Measurements from ENCODE around the gene PMS1. TPM values are rescaled to one million over a fixed set of nuclear protein-coding genes. Genes with fewer than 3 reads are reported as not detected.

PMS1 gene
- total RNA-seq, 1 experiment from 2014 or later = 46.5 TPM

DNA sequence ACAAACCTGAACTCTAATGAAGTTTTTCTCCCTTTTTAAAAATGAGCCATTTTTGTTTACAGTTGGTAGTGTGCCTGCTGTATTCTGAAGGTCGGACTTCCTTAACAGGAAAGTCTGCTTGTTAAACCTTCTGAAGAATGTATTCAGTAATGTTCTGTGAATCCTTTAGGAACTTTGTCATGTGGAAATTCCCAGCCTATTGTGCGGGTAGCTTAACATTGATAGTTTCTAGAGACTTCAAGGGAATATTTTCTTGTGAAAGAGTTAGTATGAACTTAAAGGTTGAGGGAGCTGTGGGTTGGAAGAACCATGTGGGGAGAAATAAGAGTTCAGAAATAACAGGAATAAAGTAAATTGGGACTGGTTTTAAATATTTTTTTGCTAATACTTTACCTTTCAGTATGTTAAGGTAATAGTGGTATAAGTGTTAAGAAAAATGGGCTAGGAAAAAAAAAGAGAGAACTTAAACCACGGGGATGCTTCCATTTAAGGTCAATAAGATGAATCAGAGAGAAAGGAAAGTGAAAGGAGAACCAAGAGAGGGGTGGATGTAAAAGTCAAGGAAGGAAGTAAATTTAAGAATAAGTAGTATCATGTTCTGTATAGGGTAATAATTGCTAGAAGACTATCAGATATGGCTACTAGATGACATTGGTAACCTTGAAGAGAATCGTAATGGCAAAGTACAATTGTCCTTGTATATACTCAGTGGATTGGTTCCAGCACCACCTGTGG lies 90.5 kb downstream of the PMS1 start:
- no peaks in the 10 kb centered on the region for H3K4me1 ChIP-seq (ENCODE audit: insufficient read depth, low read length, poor library complexity, severe bottlenecking)
- no TSS peak for BruUV-seq (replicated peaks)
- no peaks in the 10 kb centered on the region for H3K36me3 ChIP-seq (ENCODE audit: insufficient read depth, low read length, poor library complexity, severe bottlenecking)
- intact Hi-C loops (cut with micrococcal nuclease; ENCODE audit: unreplicated experiment) = no loop called here
- no peak overlapping the region for H3K4me3 ChIP-seq (ENCODE audit: low read depth, low read length, poor library complexity, severe bottlenecking)
- no peaks in the 10 kb centered on the region for H3K9me3 ChIP-seq (ENCODE audit: low read depth, low read length, poor library complexity, severe bottlenecking)
- CTCF ChIA-PET = no interaction called here
- POLR2A ChIA-PET (ENCODE audit: low non-redundant PET) = no interaction called here
- no peak for DNase-seq (ENCODE audit: low spot score)
- TF ChIP-seq, protein P1, sequence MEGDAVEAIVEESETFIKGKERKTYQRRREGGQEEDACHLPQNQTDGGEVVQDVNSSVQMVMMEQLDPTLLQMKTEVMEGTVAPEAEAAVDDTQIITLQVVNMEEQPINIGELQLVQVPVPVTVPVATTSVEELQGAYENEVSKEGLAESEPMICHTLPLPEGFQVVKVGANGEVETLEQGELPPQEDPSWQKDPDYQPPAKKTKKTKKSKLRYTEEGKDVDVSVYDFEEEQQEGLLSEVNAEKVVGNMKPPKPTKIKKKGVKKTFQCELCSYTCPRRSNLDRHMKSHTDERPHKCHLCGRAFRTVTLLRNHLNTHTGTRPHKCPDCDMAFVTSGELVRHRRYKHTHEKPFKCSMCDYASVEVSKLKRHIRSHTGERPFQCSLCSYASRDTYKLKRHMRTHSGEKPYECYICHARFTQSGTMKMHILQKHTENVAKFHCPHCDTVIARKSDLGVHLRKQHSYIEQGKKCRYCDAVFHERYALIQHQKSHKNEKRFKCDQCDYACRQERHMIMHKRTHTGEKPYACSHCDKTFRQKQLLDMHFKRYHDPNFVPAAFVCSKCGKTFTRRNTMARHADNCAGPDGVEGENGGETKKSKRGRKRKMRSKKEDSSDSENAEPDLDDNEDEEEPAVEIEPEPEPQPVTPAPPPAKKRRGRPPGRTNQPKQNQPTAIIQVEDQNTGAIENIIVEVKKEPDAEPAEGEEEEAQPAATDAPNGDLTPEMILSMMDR (conservative IDR thresholded peaks at IDR 0.05; ENCODE audit: low read depth, low read length) = no peak
- TF ChIP-seq EZH2 (IDR thresholded peaks at IDR 0.05; ENCODE audit: borderline replicate concordance, low read depth, low read length, poor library complexity, severe bottlenecking) = no peak
- H3K27me3 ChIP-seq (replicated peaks; ENCODE audit: insufficient read depth, low read depth, low read length, poor library complexity) = no peaks in the 10 kb centered on the region
- no peak overlapping the region for H3K27ac ChIP-seq (ENCODE audit: low read depth, low read length, poor library complexity, severe bottlenecking)

DNA sequence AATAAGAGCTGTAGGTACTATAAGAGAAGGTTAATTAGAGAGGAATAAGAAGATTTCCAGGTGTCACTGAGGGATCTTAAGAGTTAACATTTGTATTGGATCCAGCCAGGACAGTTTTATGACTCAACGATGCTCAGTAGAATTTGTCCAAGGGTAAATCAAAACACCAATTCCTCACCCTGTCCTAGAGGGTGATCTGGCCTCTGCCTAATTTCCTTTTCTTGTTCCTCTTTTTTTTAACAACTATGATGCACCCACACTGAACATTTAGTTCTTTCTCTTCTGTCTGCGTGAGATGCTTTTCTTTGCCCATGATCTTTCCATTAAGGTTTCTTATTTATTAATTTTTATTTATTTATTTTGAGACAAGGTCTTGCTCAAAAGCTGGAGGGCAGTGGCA lies 92.0 kb downstream of the PMS1 start:
- no TSS peak for BruUV-seq (replicated peaks)
- Histone ChIP-seq H3K27ac (ENCODE audit: low read depth, low read length, poor library complexity, severe bottlenecking) (no peak overlapping the region), H3K36me3 (ENCODE audit: insufficient read depth, low read length, poor library complexity, severe bottlenecking) (no peaks in the 10 kb centered on the region), H3K4me1 (ENCODE audit: insufficient read depth, low read length, poor library complexity, severe bottlenecking) (no peaks in the 10 kb centered on the region), H3K27me3 (replicated peaks; ENCODE audit: insufficient read depth, low read depth, low read length, poor library complexity) (no peaks in the 10 kb centered on the region), H3K4me3 (ENCODE audit: low read depth, low read length, poor library complexity, severe bottlenecking) (no peak overlapping the region), H3K9me3 (ENCODE audit: low read depth, low read length, poor library complexity, severe bottlenecking) (no peaks in the 10 kb centered on the region)
- ChIA-PET POLR2A (ENCODE audit: low non-redundant PET) (no interaction called here), CTCF (no interaction called here)
- intact Hi-C loops (cut with micrococcal nuclease; ENCODE audit: unreplicated experiment) = no loop called here
- no peak for TF ChIP-seq EZH2 (IDR thresholded peaks at IDR 0.05; ENCODE audit: borderline replicate concordance, low read depth, low read length, poor library complexity, severe bottlenecking)
- TF ChIP-seq, protein P1 (conservative IDR thresholded peaks at IDR 0.05; ENCODE audit: low read depth, low read length) = no peak
- no peak for DNase-seq (ENCODE audit: low spot score)

DNA sequence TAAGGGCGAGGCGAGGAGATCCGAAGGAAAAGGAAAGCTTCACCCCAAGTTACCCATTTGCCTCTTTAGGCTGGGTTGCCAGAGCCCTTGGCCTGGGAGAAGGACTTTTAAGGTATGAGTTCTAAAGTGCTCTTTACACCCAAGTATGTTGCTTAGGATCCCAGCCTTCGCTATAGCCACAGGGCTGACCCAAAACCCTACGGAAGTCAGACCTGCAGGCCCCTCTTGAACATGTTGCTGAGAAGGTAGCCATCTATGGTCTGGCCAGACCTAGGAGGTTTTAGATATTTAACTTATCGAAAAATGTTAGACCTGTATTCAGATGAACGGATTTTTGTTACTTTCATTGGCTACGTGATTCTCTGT lies 95.4 kb downstream of the PMS1 start:
- intact Hi-C loops (cut with micrococcal nuclease; ENCODE audit: unreplicated experiment) = no loop called here
- DNase-seq (ENCODE audit: low spot score) = no peak
- H3K27me3 ChIP-seq (replicated peaks; ENCODE audit: insufficient read depth, low read depth, low read length, poor library complexity) = no peaks in the 10 kb centered on the region
- CTCF ChIA-PET = no interaction called here
- H3K36me3 ChIP-seq (ENCODE audit: insufficient read depth, low read length, poor library complexity, severe bottlenecking) = no peaks in the 10 kb centered on the region
- no peaks in the 10 kb centered on the region for H3K4me1 ChIP-seq (ENCODE audit: insufficient read depth, low read length, poor library complexity, severe bottlenecking)
- no TSS peak for BruUV-seq (replicated peaks)
- no peak overlapping the region for H3K4me3 ChIP-seq (ENCODE audit: low read depth, low read length, poor library complexity, severe bottlenecking)
- no peaks in the 10 kb centered on the region for H3K9me3 ChIP-seq (ENCODE audit: low read depth, low read length, poor library complexity, severe bottlenecking)
- H3K27ac ChIP-seq (ENCODE audit: low read depth, low read length, poor library complexity, severe bottlenecking) = no peak overlapping the region
- TF ChIP-seq EZH2 (IDR thresholded peaks at IDR 0.05; ENCODE audit: borderline replicate concordance, low read depth, low read length, poor library complexity, severe bottlenecking) = no peak
- TF ChIP-seq, protein P1 (conservative IDR thresholded peaks at IDR 0.05; ENCODE audit: low read depth, low read length) = no peak
- POLR2A ChIA-PET (ENCODE audit: low non-redundant PET) = no interaction called here

Measured in A673 (cell line).